CD4-positive, alpha-beta T cell treated with Interleukin-4 for 4 hours (primary cell): ENCODE data around the gene TAF11L13.
"Not testable (repeated sequence)": the region's sequence is repeated elsewhere in the genome, so short reads cannot be mapped to it uniquely, and the experiment has no call there.

Source experiments
- DNase-seq: peaks from one replicate; pipeline ENCODE4 v3.0.0-alpha.2; 2020

TAF11L13 gene

GRCh38 chr5:17631788-17632187 lies at the start of gene TAF11L13:
Gene TAF11L13, plus strand, starts transcription at chr5:17632088.
- not testable (repeated sequence) for DNase-seq

- DNase-seq = not testable (repeated sequence)
These were observed 46.2 kb upstream of the TAF11L13 start, which contains the start of gene TAF11L7 for GRCh38 chr5:17585658-17586057. Gene TAF11L7, minus strand, starts transcription at chr5:17585758.

- not testable (repeated sequence) for DNase-seq
These were observed 41.0 kb upstream of the TAF11L13 start, which contains the start of gene TAF11L8 for GRCh38 chr5:17590860-17591259. Gene TAF11L8, minus strand, starts transcription at chr5:17590960.

GRCh38 chr5:17594255-17594654 lies 37.6 kb upstream of the TAF11L13 start, which contains the start of gene TAF11L9:
Gene TAF11L9, minus strand, starts transcription at chr5:17594394.
- not testable (repeated sequence) for DNase-seq

GRCh38 chr5:17597728-17598127 lies 34.2 kb upstream of the TAF11L13 start, which contains the start of gene TAF11L10:
Gene TAF11L10, minus strand, starts transcription at chr5:17597828.
- DNase-seq = not testable (repeated sequence)

- not testable (repeated sequence) for DNase-seq
These were observed 28.0 kb upstream of the TAF11L13 start, which contains the start of gene TAF11L11 for GRCh38 chr5:17603880-17604279. Gene TAF11L11, plus strand, starts transcription at chr5:17604183.

GRCh38 chr5:17604951-17605350 lies 26.9 kb upstream of the TAF11L13 start:
- DNase-seq = no peak

- DNase-seq = not testable (repeated sequence)
These were observed 24.4 kb upstream of the TAF11L13 start for GRCh38 chr5:17607461-17607860.

- DNase-seq = not testable (repeated sequence)
These were observed 21.8 kb upstream of the TAF11L13 start, which contains the start of gene TAF11L12 for GRCh38 chr5:17610092-17610491. Gene TAF11L12, plus strand, starts transcription at chr5:17610392.

- DNase-seq = no peak
These were observed 16.8 kb upstream of the TAF11L13 start for GRCh38 chr5:17614872-17615605.

GRCh38 chr5:17619354-17619753 lies 12.5 kb upstream of the TAF11L13 start:
- DNase-seq = no peak

GRCh38 chr5:17620627-17621026 lies 11.3 kb upstream of the TAF11L13 start:
- no peak for DNase-seq

GRCh38 chr5:17625686-17626085 lies 6.2 kb upstream of the TAF11L13 start:
- DNase-seq = no peak

GRCh38 chr5:17634160-17634559 lies 2.3 kb downstream of the TAF11L13 start, which contains the start of gene TAF11L14:
Gene TAF11L14, plus strand, starts transcription at chr5:17634460.
- DNase-seq = no peak

GRCh38 chr5:17649232-17649631 lies 17.3 kb downstream of the TAF11L13 start:
- DNase-seq = not testable (repeated sequence)

GRCh38 chr5:17655201-17655759 lies 23.4 kb downstream of the TAF11L13 start:
- not testable (repeated sequence) for DNase-seq

- DNase-seq = no peak
These were observed 24.0 kb downstream of the TAF11L13 start for GRCh38 chr5:17655921-17656320.

GRCh38 chr5:17663182-17663581 lies 31.3 kb downstream of the TAF11L13 start:
- DNase-seq = no peak

- DNase-seq = no peak
These were observed 33.9 kb downstream of the TAF11L13 start for GRCh38 chr5:17665836-17666235.

- no peak for DNase-seq
These were observed 34.9 kb downstream of the TAF11L13 start for GRCh38 chr5:17666726-17667235.

GRCh38 chr5:17670353-17670752 lies 38.5 kb downstream of the TAF11L13 start:
- DNase-seq = no peak

GRCh38 chr5:17678751-17679324 lies 47.0 kb downstream of the TAF11L13 start:
- no peak for DNase-seq

- no peak for DNase-seq
These were observed 47.8 kb downstream of the TAF11L13 start for GRCh38 chr5:17679597-17680203.
